Measurements from ENCODE around the gene VAMP1. TPM values are rescaled to one million over a fixed set of nuclear protein-coding genes. Genes with fewer than 3 reads are reported as not detected.
A peak's percentile ranks its signal among the peaks of the same experiment; 100 is the strongest.
"Not testable (repeated sequence)": the region's sequence is repeated elsewhere in the genome, so short reads cannot be mapped to it uniquely, and the experiment has no call there.

Gene VAMP1
- total RNA-seq, 1 experiment from 2014 or later: 13.9 TPM

GRCh38 chr12:6469092-6469491 is 1.4 kb downstream of the VAMP1 start:
- CTCF ChIA-PET: no interaction called here
- Histone ChIP-seq H3K9ac (ENCODE audit: low read length) (no peak overlapping the region), H3K4me2 (ENCODE audit: low read length) (peak overlapping the region; percentile 100), H2AFZ (ENCODE audit: low read length) (no peak overlapping the region), H3K79me2 (ENCODE audit: low read length) (peaks cover 11% of the 10 kb centered on the region), H3K27me3 (ENCODE audit: low read length) (no peaks in the 10 kb centered on the region), H4K20me1 (ENCODE audit: low read length) (no peaks in the 10 kb centered on the region), H3K4me1 (ENCODE audit: insufficient read depth, low read length) (peaks cover 25% of the 10 kb centered on the region), H3K36me3 (ENCODE audit: low read depth, low read length) (peaks cover 4% of the 10 kb centered on the region; the same call in 1 of the 2 replicates), H3K4me3 (ENCODE audit: low read length) (peak overlapping the region; percentile 96; the same call in 1 of the 2 replicates), H3K9me2 (replicated peaks; ENCODE audit: low read length) (no peaks in the 10 kb centered on the region), H3K27ac (ENCODE audit: low read length) (no peak overlapping the region), H3K9me3 (ENCODE audit: low read length) (no peaks in the 10 kb centered on the region), H3F3A (ENCODE audit: low read length, unreplicated experiment) (no peaks in the 10 kb centered on the region)
- POLR2A ChIA-PET (ENCODE audit: unreplicated experiment): no interaction called here
- ATAC-seq (no peak), DNase-seq (no peak)
- TF ChIP-seq EZH2 (IDR thresholded peaks at IDR 0.05; ENCODE audit: low read length, unreplicated experiment) (no peak), CTCF (conservative IDR thresholded peaks at IDR 0.05; ENCODE audit: low read depth, low read length) (no peak), EZH2phosphoT487 (IDR thresholded peaks at IDR 0.05; ENCODE audit: borderline replicate concordance, low read length) (no peak)
- intact Hi-C loops (cut with micrococcal nuclease): no loop called here
- BruUV-seq (replicated peaks): no TSS peak

GRCh38 chr12:6468283-6468575 is 2.2 kb downstream of the VAMP1 start:
- Histone ChIP-seq H3K4me3 (ENCODE audit: low read length) (no peak overlapping the region), H3K4me1 (ENCODE audit: insufficient read depth, low read length) (peaks cover 25% of the 10 kb centered on the region), H3K9me3 (ENCODE audit: low read length) (no peaks in the 10 kb centered on the region), H3K36me3 (ENCODE audit: low read depth, low read length) (peaks cover 4% of the 10 kb centered on the region; the same call in 1 of the 2 replicates), H3K9ac (ENCODE audit: low read length) (no peak overlapping the region), H3K27me3 (ENCODE audit: low read length) (no peaks in the 10 kb centered on the region), H3K27ac (ENCODE audit: low read length) (no peak overlapping the region), H3K4me2 (ENCODE audit: low read length) (peak overlapping the region; percentile 100), H3K79me2 (ENCODE audit: low read length) (peaks cover 11% of the 10 kb centered on the region), H3F3A (ENCODE audit: low read length, unreplicated experiment) (no peaks in the 10 kb centered on the region), H4K20me1 (ENCODE audit: low read length) (no peaks in the 10 kb centered on the region), H2AFZ (ENCODE audit: low read length) (no peak overlapping the region), H3K9me2 (replicated peaks; ENCODE audit: low read length) (no peaks in the 10 kb centered on the region)
- BruUV-seq (replicated peaks): no TSS peak
- CTCF ChIA-PET: no interaction called here
- intact Hi-C loops (cut with micrococcal nuclease): no loop called here
- TF ChIP-seq EZH2phosphoT487 (IDR thresholded peaks at IDR 0.05; ENCODE audit: borderline replicate concordance, low read length) (no peak), CTCF (conservative IDR thresholded peaks at IDR 0.05; ENCODE audit: low read depth, low read length) (no peak), EZH2 (IDR thresholded peaks at IDR 0.05; ENCODE audit: low read length, unreplicated experiment) (no peak)
- POLR2A ChIA-PET (ENCODE audit: unreplicated experiment): no interaction called here
- ATAC-seq (no peak), DNase-seq (peak; percentile 26)

DNA sequence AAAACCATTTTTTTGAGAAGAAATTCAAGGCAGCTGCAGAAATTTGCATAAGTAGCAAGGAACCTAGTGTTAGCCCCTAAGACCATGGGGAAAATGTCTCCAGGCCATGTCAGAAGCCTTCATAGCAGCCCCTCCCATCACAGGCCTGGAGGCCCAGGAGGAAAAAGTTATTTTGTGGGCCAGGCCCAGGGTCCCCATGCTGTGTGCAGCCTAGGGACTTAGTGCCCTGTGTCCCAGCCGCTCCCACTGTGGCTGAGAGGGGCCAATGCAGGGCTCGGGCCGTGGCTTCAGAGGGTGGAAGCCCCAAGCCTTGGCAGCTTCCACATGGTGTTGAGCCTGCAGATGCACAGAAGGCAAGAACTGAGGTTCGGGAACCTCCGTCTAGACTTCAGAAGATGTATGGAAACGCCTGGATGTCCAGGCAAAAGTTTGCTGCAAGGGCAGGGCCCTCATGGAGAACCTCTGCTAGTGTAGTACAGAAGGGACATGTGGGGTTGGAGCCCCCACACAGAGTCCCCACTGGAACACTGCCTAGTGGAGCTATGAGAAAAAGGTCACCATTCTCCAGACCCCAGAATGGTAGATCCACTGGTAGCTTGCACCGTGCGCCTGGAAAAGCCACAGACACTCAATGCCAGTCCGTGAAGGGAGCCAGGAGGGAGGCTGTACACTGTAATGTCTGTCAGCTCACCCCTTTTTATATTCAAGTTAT is 2.8 kb downstream of the VAMP1 start:
- intact Hi-C loops (cut with micrococcal nuclease); ATAC-seq; POLR2A ChIA-PET (ENCODE audit: unreplicated experiment); BruUV-seq (replicated peaks); H3K9ac ChIP-seq (ENCODE audit: low read length); H4K20me1 ChIP-seq (ENCODE audit: low read length); DNase-seq; H3K9me2 ChIP-seq (replicated peaks; ENCODE audit: low read length); H3K9me3 ChIP-seq (ENCODE audit: low read length); H3F3A ChIP-seq (ENCODE audit: low read length, unreplicated experiment); H3K36me3 ChIP-seq (ENCODE audit: low read depth, low read length); H3K4me3 ChIP-seq (ENCODE audit: low read length); H2AFZ ChIP-seq (ENCODE audit: low read length); H3K27me3 ChIP-seq (ENCODE audit: low read length); CTCF ChIA-PET; H3K27ac ChIP-seq (ENCODE audit: low read length); H3K4me2 ChIP-seq (ENCODE audit: low read length): not testable (repeated sequence)
- Histone ChIP-seq H3K4me1 (ENCODE audit: insufficient read depth, low read length) (peaks cover 25% of the 10 kb centered on the region), H3K79me2 (ENCODE audit: low read length) (peaks cover 11% of the 10 kb centered on the region)

GRCh38 chr12:6466751-6467150 is 3.7 kb downstream of the VAMP1 start:
- H3K27ac ChIP-seq (ENCODE audit: low read length); POLR2A ChIA-PET (ENCODE audit: unreplicated experiment); H3K36me3 ChIP-seq (ENCODE audit: low read depth, low read length); H4K20me1 ChIP-seq (ENCODE audit: low read length); DNase-seq; H3K9ac ChIP-seq (ENCODE audit: low read length); ATAC-seq; H3K4me2 ChIP-seq (ENCODE audit: low read length); H3K9me2 ChIP-seq (replicated peaks; ENCODE audit: low read length); H3F3A ChIP-seq (ENCODE audit: low read length, unreplicated experiment); H2AFZ ChIP-seq (ENCODE audit: low read length); BruUV-seq (replicated peaks); H3K9me3 ChIP-seq (ENCODE audit: low read length); H3K27me3 ChIP-seq (ENCODE audit: low read length); H3K4me3 ChIP-seq (ENCODE audit: low read length); intact Hi-C loops (cut with micrococcal nuclease): not testable (repeated sequence)
- CTCF ChIA-PET: interaction anchor here (1.1 kb wide), 1 partner anchor 104 kb away, joined by 5 read pairs; no protein-coding TSS in a partner anchor
- Histone ChIP-seq H3K79me2 (ENCODE audit: low read length) (peaks cover 11% of the 10 kb centered on the region), H3K4me1 (ENCODE audit: insufficient read depth, low read length) (peaks cover 25% of the 10 kb centered on the region)
